ENCODE data around the gene PCNP. TPM values are rescaled to one million over a fixed set of nuclear protein-coding genes. Genes with fewer than 3 reads are reported as not detected.
"Not testable (repeated sequence)": the region's sequence is repeated elsewhere in the genome, so short reads cannot be mapped to it uniquely, and the experiment has no call there.

Gene PCNP
- total RNA-seq, 1 experiment from 2014 or later = 165 TPM

- no peaks in the 10 kb centered on the region; the same call in 1 of the 2 replicates for H3K27me3 ChIP-seq (ENCODE audit: control insufficient read depth, insufficient read depth, low read length)
- no peaks in the 10 kb centered on the region for H3K36me3 ChIP-seq (ENCODE audit: control insufficient read depth, insufficient read depth, low read length)
- TF ChIP-seq TCF7L2 (IDR thresholded peaks at IDR 0.05; ENCODE audit: low read depth, low read length) = no peak
- TF ChIP-seq POLR2AphosphoS5 (IDR thresholded peaks at IDR 0.05; ENCODE audit: low read depth, low read length) = no peak
- TF ChIP-seq SIN3A (IDR thresholded peaks at IDR 0.05; ENCODE audit: borderline replicate concordance, insufficient read depth, low read depth, low read length) = no peak
- TF ChIP-seq, protein P1, sequence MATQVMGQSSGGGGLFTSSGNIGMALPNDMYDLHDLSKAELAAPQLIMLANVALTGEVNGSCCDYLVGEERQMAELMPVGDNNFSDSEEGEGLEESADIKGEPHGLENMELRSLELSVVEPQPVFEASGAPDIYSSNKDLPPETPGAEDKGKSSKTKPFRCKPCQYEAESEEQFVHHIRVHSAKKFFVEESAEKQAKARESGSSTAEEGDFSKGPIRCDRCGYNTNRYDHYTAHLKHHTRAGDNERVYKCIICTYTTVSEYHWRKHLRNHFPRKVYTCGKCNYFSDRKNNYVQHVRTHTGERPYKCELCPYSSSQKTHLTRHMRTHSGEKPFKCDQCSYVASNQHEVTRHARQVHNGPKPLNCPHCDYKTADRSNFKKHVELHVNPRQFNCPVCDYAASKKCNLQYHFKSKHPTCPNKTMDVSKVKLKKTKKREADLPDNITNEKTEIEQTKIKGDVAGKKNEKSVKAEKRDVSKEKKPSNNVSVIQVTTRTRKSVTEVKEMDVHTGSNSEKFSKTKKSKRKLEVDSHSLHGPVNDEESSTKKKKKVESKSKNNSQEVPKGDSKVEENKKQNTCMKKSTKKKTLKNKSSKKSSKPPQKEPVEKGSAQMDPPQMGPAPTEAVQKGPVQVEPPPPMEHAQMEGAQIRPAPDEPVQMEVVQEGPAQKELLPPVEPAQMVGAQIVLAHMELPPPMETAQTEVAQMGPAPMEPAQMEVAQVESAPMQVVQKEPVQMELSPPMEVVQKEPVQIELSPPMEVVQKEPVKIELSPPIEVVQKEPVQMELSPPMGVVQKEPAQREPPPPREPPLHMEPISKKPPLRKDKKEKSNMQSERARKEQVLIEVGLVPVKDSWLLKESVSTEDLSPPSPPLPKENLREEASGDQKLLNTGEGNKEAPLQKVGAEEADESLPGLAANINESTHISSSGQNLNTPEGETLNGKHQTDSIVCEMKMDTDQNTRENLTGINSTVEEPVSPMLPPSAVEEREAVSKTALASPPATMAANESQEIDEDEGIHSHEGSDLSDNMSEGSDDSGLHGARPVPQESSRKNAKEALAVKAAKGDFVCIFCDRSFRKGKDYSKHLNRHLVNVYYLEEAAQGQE (IDR thresholded peaks at IDR 0.05; ENCODE audit: insufficient read depth in 1 of 2, low read depth in 2 of 2, low read length in 1 of 2) = no peak
- TF ChIP-seq, protein P2, sequence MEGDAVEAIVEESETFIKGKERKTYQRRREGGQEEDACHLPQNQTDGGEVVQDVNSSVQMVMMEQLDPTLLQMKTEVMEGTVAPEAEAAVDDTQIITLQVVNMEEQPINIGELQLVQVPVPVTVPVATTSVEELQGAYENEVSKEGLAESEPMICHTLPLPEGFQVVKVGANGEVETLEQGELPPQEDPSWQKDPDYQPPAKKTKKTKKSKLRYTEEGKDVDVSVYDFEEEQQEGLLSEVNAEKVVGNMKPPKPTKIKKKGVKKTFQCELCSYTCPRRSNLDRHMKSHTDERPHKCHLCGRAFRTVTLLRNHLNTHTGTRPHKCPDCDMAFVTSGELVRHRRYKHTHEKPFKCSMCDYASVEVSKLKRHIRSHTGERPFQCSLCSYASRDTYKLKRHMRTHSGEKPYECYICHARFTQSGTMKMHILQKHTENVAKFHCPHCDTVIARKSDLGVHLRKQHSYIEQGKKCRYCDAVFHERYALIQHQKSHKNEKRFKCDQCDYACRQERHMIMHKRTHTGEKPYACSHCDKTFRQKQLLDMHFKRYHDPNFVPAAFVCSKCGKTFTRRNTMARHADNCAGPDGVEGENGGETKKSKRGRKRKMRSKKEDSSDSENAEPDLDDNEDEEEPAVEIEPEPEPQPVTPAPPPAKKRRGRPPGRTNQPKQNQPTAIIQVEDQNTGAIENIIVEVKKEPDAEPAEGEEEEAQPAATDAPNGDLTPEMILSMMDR (IDR thresholded peaks at IDR 0.05) = no peak
- no TSS peak for BruUV-seq (replicated peaks)
- H3K4me3 ChIP-seq (ENCODE audit: low read depth in 2 of 2, low read length in 2 of 2) = no peak overlapping the region
- no peak for DNase-seq (ENCODE audit: low read depth, low spot score)
- intact Hi-C loops (cut with micrococcal nuclease; ENCODE audit: unreplicated experiment) (no loop called here), in situ Hi-C loops (cut with HindIII; ENCODE audit: low pct_unique_long_range_greater_than_20kb, low sequenced_read_pairs) (no loop called here)
- ChIA-PET CTCF (interaction anchor here (0.5 to 0.7 kb wide), 2 partner anchors 13 to 25 kb away, joined by 3 read pairs; partner anchors contain the start of gene PCNP), POLR2A (interaction anchor here (0.6 kb wide), 1 partner anchor 22 kb away, joined by 14 read pairs; no protein-coding TSS in a partner anchor)
- no peak for ATAC-seq
- no peak overlapping the region for H3K27ac ChIP-seq (ENCODE audit: low read length)
- H3K4me1 ChIP-seq (ENCODE audit: control insufficient read depth, insufficient read depth, low read length) = no peaks in the 10 kb centered on the region
- H3K9me3 ChIP-seq (ENCODE audit: control insufficient read depth, insufficient read depth, low read depth, low read length) = no peaks in the 10 kb centered on the region
Observed at GRCh38 chr3:101548527-101549105, 25.4 kb upstream of the PCNP start.

- H3K27ac ChIP-seq (ENCODE audit: low read length) = no peak overlapping the region
- intact Hi-C loops (cut with micrococcal nuclease; ENCODE audit: unreplicated experiment) = no loop called here
- no peaks in the 10 kb centered on the region for H3K36me3 ChIP-seq (ENCODE audit: control insufficient read depth, insufficient read depth, low read length)
- ChIA-PET POLR2A (no interaction called here), CTCF (interaction anchor here (0.7 kb wide), 1 partner anchor 12 kb away, joined by 3 read pairs; no protein-coding TSS in a partner anchor)
- H3K27me3 ChIP-seq (ENCODE audit: control insufficient read depth, insufficient read depth, low read length) = no peaks in the 10 kb centered on the region; the same call in 1 of the 2 replicates
- no TSS peak for BruUV-seq (replicated peaks)
- H3K9me3 ChIP-seq (ENCODE audit: control insufficient read depth, insufficient read depth, low read depth, low read length) = no peaks in the 10 kb centered on the region
- DNase-seq (ENCODE audit: low read depth, low spot score) (no peak), ATAC-seq (no peak)
- in situ Hi-C loops (cut with HindIII; ENCODE audit: low pct_unique_long_range_greater_than_20kb, low sequenced_read_pairs) = no loop called here
- TF ChIP-seq POLR2AphosphoS5 (IDR thresholded peaks at IDR 0.05; ENCODE audit: low read depth, low read length) (no peak), TCF7L2 (IDR thresholded peaks at IDR 0.05; ENCODE audit: low read depth, low read length) (no peak), SIN3A (IDR thresholded peaks at IDR 0.05; ENCODE audit: borderline replicate concordance, insufficient read depth, low read depth, low read length) (no peak)
- TF ChIP-seq, protein P1 (IDR thresholded peaks at IDR 0.05; ENCODE audit: insufficient read depth in 1 of 2, low read depth in 2 of 2, low read length in 1 of 2) = no peak
- TF ChIP-seq, protein P2 (IDR thresholded peaks at IDR 0.05) = no peak
- H3K4me1 ChIP-seq (ENCODE audit: control insufficient read depth, insufficient read depth, low read length) = no peaks in the 10 kb centered on the region
- no peak overlapping the region for H3K4me3 ChIP-seq (ENCODE audit: low read depth in 2 of 2, low read length in 2 of 2)
Observed at GRCh38 chr3:101549473-101549872, 24.5 kb upstream of the PCNP start.

GRCh38 chr3:101551359-101552081, 22.5 kb upstream of the PCNP start:
- not testable (repeated sequence) for H3K9me3 ChIP-seq (ENCODE audit: control insufficient read depth, insufficient read depth, low read depth, low read length)

More at GRCh38 chr3:101551359-101552081, 22.5 kb upstream of the PCNP start:
- H3K4me3 ChIP-seq (ENCODE audit: low read depth in 2 of 2, low read length in 2 of 2); in situ Hi-C loops (cut with HindIII; ENCODE audit: low pct_unique_long_range_greater_than_20kb, low sequenced_read_pairs); POLR2A ChIA-PET; H3K27me3 ChIP-seq (ENCODE audit: control insufficient read depth, insufficient read depth, low read length); intact Hi-C loops (cut with micrococcal nuclease; ENCODE audit: unreplicated experiment); H3K36me3 ChIP-seq (ENCODE audit: control insufficient read depth, insufficient read depth, low read length); ATAC-seq; H3K27ac ChIP-seq (ENCODE audit: low read length); DNase-seq (ENCODE audit: low read depth, low spot score); CTCF ChIA-PET; H3K4me1 ChIP-seq (ENCODE audit: control insufficient read depth, insufficient read depth, low read length); BruUV-seq (replicated peaks): not testable (repeated sequence)
